Measurements from ENCODE around the gene NSDHL. TPM values are rescaled to one million over a fixed set of nuclear protein-coding genes. Genes with fewer than 3 reads are reported as not detected.

The NSDHL gene
- total RNA-seq, 2 experiments from 2014 or later, result 13.7 to 20.2 TPM

DNA sequence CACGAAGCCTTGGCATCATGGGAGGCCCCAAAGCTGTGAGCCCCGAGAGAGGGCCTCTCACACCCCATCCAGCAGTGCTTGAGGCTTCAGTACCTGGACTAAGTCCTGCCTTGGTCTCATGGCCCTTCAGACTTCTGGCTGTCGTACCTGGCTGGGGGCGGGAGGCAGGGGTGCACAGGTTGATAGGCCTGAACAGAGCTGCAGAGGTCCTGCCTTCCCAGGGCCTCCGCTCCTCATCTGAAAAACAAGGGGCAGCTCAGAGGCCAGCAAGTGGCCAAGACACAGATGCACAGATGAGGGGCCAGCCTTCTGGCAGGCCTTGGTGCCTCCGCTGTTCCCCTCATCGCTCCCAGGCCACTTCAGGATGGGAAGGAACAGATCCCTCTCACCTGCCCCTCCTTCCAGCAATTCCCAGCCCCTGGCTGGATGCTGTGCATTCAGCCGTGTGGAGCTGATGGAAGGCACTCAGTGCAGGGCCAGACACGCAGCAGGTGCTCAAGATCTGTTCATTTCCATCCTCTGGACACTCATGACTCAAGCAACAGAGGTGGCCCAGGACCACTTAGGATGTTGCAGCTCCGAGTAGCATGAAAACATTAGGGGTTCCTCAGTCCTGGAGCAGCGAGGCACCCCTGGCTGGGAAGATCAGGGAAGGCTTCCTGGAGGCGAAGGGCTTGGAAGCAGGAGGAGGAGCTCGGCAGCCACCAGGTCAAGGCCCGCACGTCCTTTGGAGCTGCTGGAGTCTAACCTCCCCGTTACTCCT, 68.4 kb downstream of the NSDHL start:
- no peaks in the 10 kb centered on the region for H3K79me2 ChIP-seq (ENCODE audit: insufficient read depth, low read depth, low read length)
- no peaks in the 10 kb centered on the region for H3K4me1 ChIP-seq (ENCODE audit: insufficient read depth, low read length, poor library complexity, severe bottlenecking)
- ChIA-PET POLR2A (no interaction called here), CTCF (ENCODE audit: unreplicated experiment) (no interaction called here)
- BruUV-seq (replicated peaks), result no TSS peak
- no peaks in the 10 kb centered on the region for H4K20me1 ChIP-seq (ENCODE audit: insufficient read depth, low read length)
- no peaks in the 10 kb centered on the region for H3K9me3 ChIP-seq (ENCODE audit: low read length)
- no peak overlapping the region for H2AFZ ChIP-seq (ENCODE audit: low read length)
- DNase-seq (ENCODE audit: low spot score), result no peak
- H3K36me3 ChIP-seq (ENCODE audit: insufficient read depth, low read length), result no peaks in the 10 kb centered on the region
- TF ChIP-seq EZH2phosphoT487 (IDR thresholded peaks at IDR 0.05; ENCODE audit: borderline replicate concordance, low read depth, low read length), result no peak
- TF ChIP-seq, protein P1, sequence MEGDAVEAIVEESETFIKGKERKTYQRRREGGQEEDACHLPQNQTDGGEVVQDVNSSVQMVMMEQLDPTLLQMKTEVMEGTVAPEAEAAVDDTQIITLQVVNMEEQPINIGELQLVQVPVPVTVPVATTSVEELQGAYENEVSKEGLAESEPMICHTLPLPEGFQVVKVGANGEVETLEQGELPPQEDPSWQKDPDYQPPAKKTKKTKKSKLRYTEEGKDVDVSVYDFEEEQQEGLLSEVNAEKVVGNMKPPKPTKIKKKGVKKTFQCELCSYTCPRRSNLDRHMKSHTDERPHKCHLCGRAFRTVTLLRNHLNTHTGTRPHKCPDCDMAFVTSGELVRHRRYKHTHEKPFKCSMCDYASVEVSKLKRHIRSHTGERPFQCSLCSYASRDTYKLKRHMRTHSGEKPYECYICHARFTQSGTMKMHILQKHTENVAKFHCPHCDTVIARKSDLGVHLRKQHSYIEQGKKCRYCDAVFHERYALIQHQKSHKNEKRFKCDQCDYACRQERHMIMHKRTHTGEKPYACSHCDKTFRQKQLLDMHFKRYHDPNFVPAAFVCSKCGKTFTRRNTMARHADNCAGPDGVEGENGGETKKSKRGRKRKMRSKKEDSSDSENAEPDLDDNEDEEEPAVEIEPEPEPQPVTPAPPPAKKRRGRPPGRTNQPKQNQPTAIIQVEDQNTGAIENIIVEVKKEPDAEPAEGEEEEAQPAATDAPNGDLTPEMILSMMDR (conservative IDR thresholded peaks at IDR 0.05; ENCODE audit: low read length), result no peak
- intact Hi-C loops (cut with micrococcal nuclease; ENCODE audit: unreplicated experiment), result no loop called here
- no peak overlapping the region for H3K4me3 ChIP-seq (ENCODE audit: low read depth, low read length, poor library complexity, severe bottlenecking)
- no peaks in the 10 kb centered on the region for H3K9me2 ChIP-seq (ENCODE audit: insufficient read depth, low read length)
- H3K4me2 ChIP-seq (ENCODE audit: low read length), result no peak overlapping the region
- H3K27ac ChIP-seq (ENCODE audit: low read depth, low read length, poor library complexity, severe bottlenecking), result no peak overlapping the region

DNA sequence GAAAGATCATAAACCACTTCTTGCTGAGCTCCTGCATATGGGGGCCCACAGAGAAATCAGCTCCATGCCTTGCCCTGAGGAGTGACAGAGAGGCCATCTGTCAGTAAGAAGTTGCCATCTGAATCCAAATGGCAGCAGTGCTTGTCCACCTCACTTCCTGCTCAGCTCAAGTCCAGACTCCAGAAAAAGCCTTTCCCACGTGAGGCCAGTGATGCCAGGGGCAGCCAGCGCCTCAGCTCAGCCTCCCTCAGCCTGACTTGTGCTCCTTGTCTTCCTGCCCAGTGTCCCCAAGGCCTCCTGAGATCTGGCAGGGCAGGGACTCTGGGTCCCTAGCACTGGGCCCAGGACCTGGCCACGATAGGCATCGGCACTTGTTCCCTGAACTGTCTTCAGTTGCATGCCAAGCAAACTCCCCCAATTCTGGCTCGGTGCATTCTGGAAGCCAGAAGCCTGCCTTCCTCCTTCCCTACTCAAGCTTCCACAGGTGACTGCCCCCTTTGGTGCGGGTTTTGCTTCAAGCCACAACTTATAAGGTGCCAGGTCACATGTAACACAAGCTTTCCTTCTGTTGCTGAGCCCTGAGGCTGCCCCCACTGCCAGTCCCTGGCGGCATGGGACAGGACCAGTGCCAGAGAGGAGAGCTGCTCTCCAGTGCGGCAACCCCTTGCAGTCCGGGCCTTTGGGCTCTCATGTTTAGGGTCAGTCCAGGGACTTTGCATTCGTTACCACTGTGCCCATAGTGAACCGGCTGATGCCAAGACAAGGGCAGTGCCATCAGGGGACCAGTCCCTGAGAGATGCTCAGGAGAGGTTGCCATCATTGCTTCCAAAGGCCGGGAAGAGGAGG, 69.2 kb downstream of the NSDHL start:
- CTCF ChIA-PET (ENCODE audit: unreplicated experiment), result no interaction called here
- no TSS peak for BruUV-seq (replicated peaks)

More for the DNA sequence above, 69.2 kb downstream of the NSDHL start:
- H3K27ac ChIP-seq (ENCODE audit: low read depth, low read length, poor library complexity, severe bottlenecking), result no peak overlapping the region
- H3K79me2 ChIP-seq (ENCODE audit: insufficient read depth, low read depth, low read length), result no peaks in the 10 kb centered on the region
- no peak overlapping the region for H3K4me3 ChIP-seq (ENCODE audit: low read depth, low read length, poor library complexity, severe bottlenecking)
- H3K36me3 ChIP-seq (ENCODE audit: insufficient read depth, low read length), result no peaks in the 10 kb centered on the region
- POLR2A ChIA-PET, result no interaction called here
- no peaks in the 10 kb centered on the region for H3K4me1 ChIP-seq (ENCODE audit: insufficient read depth, low read length, poor library complexity, severe bottlenecking)
- DNase-seq (ENCODE audit: low spot score), result no peak
- H3K9me2 ChIP-seq (ENCODE audit: insufficient read depth, low read length), result no peaks in the 10 kb centered on the region
- H3K4me2 ChIP-seq (ENCODE audit: low read length), result no peak overlapping the region
- H3K9me3 ChIP-seq (ENCODE audit: low read length), result no peaks in the 10 kb centered on the region
- no peak for TF ChIP-seq EZH2phosphoT487 (IDR thresholded peaks at IDR 0.05; ENCODE audit: borderline replicate concordance, low read depth, low read length)
- TF ChIP-seq, protein P1 (conservative IDR thresholded peaks at IDR 0.05; ENCODE audit: low read length), result no peak
- intact Hi-C loops (cut with micrococcal nuclease; ENCODE audit: unreplicated experiment), result no loop called here
- H2AFZ ChIP-seq (ENCODE audit: low read length), result no peak overlapping the region
- no peaks in the 10 kb centered on the region for H4K20me1 ChIP-seq (ENCODE audit: insufficient read depth, low read length)
